NCI-H1930 (cell line): Measurements from ENCODE around the gene EID1.
"Not testable (repeated sequence)": the region's sequence is repeated elsewhere in the genome, so short reads cannot be mapped to it uniquely, and the experiment has no call there.

Experiments used
- DNase-seq, 2 experiments: peaks; one replicate each; lab custom pipeline; 2025; lab: John Stamatoyannopoulos, UW

The EID1 gene, protein sequence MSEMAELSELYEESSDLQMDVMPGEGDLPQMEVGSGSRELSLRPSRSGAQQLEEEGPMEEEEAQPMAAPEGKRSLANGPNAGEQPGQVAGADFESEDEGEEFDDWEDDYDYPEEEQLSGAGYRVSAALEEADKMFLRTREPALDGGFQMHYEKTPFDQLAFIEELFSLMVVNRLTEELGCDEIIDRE

DNA sequence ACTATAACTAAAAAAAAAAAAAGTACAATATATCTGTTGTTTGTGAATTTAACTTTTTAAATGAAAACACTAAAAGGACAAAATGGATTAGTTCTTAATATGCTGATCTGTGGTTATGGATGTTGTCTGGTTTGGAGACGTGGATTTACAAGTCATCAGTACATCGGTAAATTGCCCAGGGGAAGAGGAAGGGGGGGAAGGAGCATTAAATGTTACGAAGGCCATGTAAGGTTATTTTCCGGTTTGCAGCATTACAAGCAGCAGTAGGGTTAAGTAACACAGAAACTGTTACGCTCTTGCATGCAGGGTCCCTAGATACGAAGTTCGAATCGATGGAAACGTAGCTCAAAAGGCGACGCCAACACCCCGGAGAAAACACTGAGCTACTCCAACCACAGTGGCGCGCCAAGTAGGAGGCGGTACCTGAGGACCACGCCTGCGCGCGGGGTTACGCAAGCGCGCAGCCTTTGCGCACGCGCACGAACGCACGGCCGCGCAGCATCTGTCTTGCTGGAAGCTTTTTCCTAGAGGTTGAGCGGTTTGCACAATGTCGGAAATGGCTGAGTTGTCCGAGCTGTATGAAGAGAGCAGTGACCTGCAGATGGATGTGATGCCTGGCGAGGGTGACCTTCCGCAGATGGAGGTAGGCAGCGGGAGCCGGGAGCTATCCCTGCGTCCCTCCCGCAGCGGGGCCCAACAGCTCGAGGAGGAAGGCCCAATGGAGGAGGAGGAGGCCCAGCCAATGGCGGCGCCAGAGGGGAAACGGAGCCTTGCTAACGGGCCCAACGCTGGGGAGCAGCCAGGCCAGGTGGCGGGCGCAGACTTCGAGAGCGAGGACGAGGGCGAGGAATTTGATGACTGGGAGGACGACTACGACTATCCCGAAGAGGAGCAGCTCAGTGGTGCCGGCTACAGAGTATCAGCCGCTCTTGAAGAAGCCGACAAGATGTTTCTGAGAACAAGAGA is at the start of gene EID1:
Gene EID1 (plus strand): TSS at position 505 of the 966 bp plus-strand sequence. CDS start 43 bp downstream, at position 548.
- peak; percentile 65 to 88 for DNase-seq

DNA sequence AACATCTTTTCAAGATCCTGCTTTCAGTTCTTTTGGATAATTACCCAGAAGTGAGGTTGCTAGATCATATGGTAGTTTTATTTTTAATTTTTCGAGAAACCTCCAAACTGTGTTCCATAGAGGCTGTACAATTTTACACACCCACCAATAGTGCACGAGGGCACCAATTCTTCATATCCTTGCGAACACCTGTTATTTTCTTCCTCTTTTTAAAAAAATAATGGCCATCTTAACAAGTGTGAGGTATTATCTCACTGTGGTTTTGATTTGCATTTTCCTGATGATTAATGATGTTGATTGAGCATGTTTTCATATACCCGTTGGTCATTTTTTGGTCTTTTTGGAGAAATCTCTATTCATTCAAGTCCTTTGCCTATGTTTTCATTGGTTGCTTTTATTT is 49.5 kb upstream of the EID1 start:
- DNase-seq = no peak

DNA sequence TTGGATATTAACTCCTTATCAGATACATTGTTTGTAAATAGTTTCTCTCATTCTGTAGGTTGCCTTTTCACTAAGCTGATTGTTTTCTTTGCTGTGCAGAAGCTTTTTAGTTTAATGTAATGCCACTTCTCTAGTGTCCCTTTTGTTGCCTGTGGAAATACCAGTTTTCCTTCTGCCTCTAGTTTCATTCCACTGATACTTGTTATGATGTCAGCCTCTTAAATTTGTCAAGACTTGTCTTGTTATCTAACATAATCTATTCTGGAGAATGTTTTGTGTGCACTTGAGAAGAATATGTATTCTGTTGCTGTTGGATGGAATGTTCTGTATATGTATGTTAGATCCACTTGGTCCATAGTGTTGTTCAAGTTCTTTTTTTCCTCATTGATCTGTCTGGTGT is 49.0 kb upstream of the EID1 start:
- no peak for DNase-seq

DNA sequence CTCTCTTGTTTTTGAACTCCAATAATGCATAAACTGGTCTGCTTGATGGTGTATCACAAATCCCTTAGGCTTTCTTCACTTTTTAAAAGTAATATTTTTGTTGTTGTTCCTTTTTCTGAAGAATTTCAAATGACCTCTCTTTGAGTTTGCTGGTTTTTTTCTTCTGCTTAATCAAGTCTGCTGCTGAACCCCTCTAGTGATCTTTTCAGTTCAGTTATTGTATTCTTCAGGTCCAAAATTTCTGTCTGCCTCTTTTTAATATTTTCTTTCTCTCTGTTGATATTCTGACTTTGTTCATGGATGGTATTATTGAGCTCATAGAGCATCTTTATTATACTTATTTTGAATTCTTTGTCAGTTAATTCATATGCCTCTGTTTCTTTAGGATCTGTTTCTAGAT is 45.3 kb upstream of the EID1 start:
- DNase-seq = no peak

DNA sequence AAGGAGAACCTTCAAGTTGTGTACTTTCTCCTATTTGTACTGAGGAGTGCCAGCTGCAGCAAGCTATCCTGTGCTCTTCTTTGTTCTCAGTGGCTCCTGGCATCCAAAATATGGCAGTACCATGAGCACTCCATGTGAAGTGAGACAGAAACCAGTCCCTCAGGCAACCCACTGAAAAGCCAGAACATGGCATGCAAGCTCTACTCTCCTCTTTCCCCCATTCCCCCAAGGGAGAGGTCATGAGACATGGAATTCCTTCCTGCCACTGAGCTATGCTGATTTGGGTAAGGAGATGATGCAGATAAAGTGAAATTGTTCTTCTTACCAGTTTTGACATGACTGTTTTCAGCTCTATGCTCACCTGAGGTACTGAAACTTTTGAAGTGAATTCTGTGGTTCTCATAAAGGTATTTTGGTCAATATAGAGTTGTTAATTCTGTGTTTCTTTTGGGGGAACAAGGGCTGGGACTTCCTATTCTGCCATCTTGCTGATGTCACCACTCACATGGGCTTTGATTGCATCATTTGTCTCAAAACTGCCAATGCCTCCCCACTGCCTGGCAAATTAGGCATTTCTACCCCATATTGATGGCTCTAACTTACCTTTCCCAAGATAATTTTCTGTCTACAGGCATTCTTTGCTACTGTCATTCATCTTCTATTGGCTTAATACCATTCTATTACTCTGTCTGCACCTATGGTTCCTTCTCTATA is 44.3 kb upstream of the EID1 start:
- no peak for DNase-seq

DNA sequence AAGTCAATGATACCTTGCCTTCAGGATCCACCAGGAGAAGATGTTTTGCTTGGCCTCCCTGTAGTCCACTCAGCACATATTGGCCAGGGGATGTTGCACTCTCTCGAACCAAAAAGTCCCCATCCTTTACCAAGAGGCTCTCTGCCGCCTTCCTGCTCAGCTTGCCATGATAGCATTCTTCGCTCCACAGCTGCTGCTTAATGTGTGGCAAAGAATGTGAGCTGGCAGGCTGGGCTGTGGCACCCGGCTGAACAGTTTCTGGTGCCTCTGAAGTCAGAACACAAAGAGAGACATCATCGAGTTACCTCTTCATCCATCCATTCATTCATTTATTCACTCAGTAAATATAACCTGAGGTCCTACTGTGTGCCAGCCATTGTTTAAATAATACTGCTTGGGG is 43.2 kb upstream of the EID1 start:
- DNase-seq = no peak

DNA sequence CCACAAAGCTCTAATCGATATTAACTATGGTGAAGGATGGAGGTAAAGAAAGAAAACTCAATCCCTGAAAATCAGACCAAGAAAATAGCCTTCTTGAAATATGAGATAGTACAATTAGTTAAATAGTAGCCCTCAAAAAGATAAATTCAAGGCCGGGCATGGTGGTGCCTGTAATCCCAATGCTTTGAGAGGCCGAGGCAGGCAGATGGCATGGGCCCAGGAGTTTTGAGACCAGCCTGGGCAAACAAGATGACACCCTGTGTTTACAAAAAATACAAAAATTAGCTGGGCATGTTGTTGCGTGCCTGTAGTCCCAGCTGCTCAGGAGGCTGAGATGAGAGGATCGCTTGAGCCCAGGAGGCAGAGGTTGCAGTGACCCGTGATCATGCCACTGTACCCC is 35.4 kb upstream of the EID1 start:
- DNase-seq = no peak

DNA sequence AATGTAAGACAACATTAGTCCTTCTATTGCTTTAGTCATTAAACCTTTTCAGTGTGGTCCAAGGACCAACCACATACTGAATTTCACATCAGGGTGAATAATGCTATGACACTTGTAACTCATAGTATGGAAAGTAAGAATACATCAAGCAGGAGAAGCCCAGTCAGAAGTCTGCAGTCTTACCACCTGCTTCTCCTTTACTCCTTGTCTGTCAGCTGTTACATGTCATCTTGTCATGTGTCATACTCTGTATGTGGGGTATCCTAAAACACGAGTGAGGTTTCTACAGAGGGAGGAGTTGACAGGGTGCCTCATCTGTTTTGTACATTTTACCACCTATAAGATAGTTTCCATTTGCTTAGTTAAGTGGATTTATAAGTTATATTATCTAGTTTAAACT is 32.8 kb upstream of the EID1 start:
- DNase-seq = no peak

DNA sequence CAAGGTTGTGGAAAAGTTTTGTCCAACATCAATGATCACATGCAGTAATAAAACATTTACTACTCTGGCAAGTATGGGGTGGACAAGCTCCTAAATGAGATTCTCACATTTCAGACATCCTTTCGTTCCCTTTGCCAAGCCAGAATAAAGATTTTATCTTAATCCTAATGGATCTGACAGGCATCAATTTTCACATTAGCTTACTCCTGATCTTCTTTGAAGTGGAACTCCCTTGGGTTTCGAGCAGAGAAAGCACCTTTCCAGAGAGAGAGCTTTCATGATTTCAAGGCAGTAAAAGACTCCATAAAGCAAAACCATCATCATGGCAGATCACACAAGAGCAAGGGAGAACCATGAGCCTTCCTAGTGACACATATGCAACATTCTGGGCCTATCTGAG is 27.3 kb upstream of the EID1 start:
- DNase-seq = no peak

DNA sequence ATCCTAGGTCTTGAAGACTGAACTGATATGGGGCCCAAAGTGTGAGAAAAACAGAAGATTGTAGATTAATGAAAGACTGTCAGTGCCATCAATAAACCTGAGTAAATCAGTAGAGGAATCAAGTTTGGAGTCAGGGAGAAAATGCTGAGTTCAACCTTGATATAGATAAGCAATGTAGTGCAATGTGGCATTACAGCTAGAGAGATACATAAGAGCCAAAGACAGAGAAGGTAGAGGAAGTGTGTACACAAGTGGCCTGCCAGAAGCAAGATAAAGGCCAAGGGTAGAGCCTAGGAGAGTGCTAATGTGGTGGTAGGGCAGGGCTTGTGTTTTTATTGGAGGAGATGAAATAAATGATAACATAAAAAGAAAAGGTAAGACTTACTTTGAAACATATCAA is 26.0 kb upstream of the EID1 start:
- DNase-seq = no peak

DNA sequence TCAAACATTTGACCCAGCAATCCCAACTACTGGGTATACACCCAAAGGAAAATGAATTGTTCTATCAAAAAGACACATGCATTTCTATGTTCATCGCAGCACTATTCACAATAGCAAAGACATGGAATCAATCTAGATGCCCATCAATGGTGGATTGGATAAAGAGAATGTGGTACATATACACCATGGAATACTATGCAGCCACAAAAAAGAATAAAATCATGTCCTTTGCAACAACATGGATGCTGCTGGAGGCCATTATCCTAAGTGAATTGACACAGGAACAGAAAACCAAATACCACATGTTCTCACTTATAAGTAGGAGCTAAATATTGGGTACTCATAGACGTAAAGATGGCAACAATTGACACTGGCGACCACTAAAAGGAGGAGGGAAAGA is 23.5 kb upstream of the EID1 start:
- DNase-seq = not testable (repeated sequence)

DNA sequence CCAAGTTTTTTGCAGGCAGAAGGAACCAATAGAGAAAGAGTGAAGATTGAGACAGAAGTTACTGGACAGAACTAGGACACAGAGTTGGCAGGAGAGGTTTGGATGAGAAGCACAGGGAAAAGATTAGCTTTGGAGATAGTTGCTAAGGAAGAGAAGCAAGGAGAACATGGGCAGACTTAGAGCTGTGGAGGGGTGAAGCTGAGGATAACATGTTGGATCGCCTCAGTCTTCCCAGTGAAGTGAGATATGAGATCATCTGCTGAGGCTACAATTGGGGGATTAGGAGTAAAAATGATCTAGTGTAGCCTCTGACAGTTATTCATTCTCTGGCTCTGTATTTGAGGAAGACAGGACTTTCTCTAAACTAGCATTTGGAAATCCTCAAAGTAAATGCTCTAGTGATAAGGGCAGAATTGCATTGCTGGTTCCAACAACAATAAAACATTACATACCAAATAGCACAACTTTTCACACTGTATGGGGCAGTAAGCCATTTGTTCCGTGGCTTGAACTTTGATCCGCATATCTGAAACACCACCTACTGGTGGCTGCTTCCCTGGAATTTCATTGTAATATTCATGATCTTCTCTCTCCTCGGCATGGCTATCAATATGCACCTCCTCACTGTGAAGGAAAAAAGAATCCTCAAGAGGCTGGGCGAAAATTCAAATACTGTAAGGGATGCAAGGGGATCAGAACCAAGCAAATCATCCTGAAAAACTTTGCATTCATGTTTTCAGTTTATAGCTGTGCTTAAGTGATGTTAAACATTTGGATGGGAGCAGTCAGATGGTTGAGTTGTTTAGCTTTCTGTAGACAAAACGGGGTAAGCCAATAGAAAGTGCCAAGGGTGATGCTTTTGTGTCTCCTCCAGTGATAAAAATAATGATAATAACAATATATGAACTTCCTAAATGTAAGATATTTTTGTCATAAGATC is 22.2 kb upstream of the EID1 start:
- no peak for DNase-seq

DNA sequence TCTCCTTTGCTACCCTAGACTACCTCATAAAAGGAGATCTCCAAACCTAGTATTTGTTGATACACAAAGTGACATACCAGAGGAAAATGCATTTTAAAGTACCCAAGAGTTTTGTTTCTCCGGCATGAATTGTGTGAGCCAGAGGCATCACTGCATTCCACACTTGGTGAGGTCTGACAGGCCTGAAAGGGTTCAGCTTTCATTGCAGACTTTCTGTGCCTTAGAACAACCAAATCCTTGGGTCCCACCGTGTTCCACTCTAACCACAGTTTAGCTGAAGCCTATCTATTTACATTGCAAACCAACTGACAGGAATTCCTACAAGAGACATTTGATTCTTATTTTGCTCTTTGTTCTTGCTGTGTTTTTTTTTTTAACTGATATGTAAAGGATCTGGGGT is 21.0 kb upstream of the EID1 start:
- no peak for DNase-seq

DNA sequence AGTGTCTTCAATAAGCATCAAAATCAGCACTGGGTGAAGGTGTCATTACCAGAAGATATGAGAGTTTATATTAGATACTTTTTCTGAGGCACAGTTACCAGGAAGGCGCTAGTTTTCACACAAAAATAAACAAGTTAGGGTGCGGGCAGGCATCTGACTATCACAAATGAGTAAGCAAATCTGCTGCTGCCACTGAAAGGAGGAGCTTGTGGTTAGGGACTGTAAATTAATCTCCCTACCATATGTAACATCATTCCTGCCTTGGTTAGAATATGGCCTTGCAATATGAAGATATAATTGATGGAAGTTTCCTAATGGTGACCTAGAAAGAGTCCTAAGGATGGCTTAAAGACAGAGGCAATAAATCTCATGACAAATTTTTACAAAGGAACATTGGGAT is 19.5 kb upstream of the EID1 start:
- DNase-seq = no peak

DNA sequence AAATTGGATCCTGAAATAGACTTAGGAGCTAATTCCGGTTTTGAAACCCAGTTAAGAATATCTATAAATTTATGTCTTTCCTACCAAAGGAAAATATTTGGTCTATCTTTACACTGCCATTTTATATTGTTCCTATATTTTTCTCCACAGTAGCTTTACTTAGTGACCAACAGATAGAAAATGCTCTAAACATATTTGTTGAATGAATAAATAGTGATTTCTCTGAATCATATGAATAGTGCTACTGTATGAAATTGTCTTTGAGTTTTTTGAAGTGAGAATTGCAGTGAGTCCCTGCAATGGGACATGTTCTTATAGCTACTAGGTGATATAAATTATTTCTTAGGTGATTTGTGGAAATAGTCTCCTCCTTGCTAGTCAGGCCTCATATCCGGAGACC is 18.5 kb upstream of the EID1 start:
- DNase-seq = no peak

DNA sequence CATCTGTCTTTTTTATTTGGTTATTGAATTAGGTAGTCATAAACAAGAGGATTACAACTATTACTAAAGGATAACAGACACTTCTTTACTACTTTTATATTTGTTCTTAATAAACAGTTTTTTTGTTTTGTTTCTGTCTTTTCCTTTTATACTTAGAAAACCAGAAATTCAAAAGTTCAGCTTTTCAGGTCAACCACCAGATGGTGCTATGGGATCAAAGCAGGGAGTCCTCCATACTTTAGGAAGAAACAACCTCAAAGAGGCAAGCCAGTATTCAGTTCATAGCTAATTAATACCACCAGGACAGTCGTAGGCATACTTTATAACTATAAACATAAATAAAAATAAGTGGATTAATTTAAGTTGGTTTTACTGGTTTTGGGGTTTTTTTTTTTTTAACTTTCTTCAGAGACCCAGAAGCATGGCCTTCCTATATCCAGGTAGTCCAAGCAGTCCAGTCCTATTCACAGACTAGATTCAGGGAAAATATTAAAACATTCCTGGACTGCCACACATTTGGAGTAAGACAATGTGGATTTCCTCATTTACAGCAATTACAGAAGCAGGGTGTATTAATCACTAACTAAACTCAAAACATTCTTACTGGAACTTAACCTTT is 16.0 kb upstream of the EID1 start:
- peak in 1 of 2 experiments; percentile 38 for DNase-seq

DNA sequence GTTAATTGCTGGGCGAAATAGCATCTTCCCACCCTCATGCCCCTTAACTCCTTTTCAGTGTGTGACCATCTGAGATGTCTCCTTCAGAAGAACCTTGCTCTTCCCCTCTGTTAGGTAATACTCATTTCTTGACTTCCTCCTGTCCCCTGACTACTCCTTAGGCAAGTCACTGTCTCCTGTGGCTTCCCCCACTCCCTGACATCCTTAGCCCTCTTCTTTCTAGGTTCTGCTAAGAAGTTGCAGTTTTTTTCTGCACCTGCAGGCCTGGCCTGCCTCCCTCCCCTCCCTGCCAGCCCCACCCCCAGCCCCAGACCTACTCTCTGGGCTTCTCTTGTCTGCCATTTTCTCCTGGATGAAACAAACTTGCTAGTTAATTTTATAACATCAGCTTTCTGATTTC is 15.2 kb upstream of the EID1 start:
- DNase-seq = no peak

DNA sequence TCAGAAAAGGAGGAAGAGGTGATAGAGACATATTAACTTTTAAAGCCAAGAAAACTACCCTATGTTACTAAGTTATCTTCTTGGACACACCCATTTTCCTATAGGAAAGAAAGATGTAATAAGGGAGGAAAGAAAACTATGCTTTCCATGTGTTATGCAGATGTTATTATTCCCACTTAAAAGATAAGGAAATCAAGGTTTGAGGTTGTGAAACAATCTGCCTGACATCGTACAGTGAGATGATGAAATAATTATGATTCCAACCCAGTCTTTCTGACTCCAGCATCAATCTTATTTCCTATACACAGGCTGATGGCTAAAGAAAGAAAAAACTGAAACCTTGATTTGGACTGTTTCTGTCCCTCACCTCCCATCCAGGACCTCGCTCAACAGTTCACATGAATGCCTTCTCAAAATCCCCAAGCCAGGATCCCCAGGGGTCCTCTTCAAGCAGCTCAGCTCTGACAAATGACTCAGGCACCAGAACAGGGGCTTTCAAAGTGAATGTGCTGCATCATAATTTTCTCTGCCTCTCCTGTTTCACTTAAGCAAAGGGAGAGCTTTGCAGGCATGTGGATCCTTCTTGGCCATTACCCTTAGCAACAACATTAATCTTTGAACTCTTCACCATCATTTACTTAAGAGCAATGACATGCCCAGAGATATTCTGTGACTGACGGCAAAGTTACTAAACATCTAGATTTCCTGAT is 12.4 kb upstream of the EID1 start:
- DNase-seq = no peak

DNA sequence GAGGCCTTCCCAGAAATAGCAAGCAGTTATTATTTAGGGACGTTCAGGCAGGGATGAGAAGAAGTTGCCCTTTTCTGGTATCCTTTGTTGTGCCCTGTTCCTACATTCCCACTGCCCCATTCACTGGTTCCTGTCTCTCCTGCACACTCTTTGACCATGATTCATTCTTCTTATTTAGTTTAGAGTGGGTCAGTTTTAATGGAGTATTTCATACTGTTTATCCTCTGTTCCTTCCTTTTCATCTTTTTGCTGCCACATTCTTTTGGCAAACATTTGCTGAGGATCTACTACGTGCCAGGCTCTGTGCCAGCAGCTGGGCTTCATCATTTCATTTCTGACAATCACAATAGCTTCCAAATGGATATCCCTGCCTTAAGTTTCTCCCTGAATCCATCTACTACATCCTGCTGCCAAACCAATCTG is 11.8 kb upstream of the EID1 start:
- DNase-seq = no peak

DNA sequence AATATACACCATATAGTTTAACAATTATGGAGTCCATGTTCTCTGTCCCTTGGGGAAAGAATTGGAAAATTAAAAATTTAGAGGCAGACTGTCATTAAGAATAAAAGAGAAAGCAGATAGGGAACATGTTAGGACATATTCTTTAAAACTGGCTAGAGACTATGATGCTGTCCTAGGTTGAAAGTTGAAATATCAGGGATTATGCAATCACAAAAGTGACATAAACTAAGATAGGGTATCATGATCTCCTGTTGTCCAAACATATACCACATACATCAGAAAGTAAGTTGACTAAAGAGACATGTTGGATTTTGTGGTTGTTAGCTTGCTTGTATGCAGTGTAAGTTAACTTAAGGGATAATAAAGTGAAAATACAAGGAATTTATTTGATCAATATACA is 9.9 kb upstream of the EID1 start:
- DNase-seq = no peak

DNA sequence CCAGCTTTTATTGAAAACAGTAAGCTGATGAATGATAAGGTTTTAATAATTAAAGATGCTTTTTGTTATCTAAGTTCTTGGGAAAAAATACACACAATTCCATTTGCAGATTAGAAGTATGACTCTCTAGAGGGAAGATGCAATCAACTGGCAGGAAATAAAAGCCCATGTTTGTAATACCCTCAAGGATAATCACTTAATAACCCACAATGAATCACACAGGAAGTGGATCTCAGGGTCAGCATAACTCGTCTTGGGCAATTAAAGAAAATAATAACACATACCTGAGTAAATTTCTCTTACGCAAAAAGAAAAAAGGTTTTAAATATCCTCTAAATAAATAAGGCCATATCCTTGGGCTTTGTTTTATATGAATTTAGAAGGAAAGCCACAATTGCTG is 9.4 kb upstream of the EID1 start:
- DNase-seq = no peak
